ENCODE results near the gene EPHB1. TPM values are rescaled to one million over a fixed set of nuclear protein-coding genes. Genes with fewer than 3 reads are reported as not detected.

EPHB1 gene
- total RNA-seq, 4 donors from 2014 or later = 1.00 to 8.9 (median 4.5) TPM

DNA sequence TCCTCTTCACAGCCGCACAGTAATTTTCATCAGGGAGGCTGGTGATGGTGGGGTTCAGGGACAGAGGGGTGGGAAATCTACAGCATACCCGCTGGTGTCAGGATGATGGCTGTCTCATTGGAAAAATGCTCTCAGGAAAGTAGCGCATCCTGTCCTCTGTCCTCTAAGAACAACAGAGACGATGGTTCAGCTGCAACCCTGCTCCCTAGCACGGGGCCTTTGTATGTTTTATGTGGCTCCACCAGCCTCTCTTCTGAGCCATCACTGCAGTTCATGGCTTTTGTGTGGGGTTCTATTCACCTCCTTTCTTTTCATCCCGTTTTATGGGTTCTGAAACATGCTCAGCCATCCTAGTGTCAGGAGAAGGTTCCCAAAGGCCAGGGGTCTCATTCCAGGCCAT lies 68.9 kb downstream of the EPHB1 start:
- TF ChIP-seq, protein P1, sequence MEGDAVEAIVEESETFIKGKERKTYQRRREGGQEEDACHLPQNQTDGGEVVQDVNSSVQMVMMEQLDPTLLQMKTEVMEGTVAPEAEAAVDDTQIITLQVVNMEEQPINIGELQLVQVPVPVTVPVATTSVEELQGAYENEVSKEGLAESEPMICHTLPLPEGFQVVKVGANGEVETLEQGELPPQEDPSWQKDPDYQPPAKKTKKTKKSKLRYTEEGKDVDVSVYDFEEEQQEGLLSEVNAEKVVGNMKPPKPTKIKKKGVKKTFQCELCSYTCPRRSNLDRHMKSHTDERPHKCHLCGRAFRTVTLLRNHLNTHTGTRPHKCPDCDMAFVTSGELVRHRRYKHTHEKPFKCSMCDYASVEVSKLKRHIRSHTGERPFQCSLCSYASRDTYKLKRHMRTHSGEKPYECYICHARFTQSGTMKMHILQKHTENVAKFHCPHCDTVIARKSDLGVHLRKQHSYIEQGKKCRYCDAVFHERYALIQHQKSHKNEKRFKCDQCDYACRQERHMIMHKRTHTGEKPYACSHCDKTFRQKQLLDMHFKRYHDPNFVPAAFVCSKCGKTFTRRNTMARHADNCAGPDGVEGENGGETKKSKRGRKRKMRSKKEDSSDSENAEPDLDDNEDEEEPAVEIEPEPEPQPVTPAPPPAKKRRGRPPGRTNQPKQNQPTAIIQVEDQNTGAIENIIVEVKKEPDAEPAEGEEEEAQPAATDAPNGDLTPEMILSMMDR (IDR thresholded peaks at IDR 0.05 in 4 of 5, conservative IDR thresholded peaks at IDR 0.05 in 1 of 5) = no peak
- no peak for TF ChIP-seq POLR2A (IDR thresholded peaks at IDR 0.05)

DNA sequence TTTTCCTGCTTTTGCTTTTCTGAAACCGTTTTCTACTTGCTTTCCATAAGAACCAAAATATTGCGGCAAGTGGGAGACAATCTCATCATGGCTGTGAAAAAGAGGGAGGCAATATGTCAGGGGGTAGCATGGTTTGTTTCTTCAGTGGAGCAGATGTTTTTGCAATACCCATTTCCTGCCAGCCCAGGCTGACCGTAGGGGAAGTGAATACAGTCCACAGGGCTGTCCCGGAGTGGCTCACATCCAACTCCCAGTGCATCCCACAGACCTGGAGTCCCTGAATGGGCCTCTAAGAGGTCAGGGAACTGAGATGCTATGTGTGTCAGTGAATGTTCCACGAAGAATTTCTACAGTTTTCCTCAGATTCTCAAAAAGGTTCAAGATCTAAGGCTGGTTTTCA lies 69.6 kb downstream of the EPHB1 start:
- in situ Hi-C loops (cut with MboI; ENCODE audit: low sequenced_read_pairs in 4 of 4) = no loop called here
- TF ChIP-seq, protein P1 (IDR thresholded peaks at IDR 0.05 in 4 of 5, conservative IDR thresholded peaks at IDR 0.05 in 1 of 5) = no peak
- TF ChIP-seq POLR2A (IDR thresholded peaks at IDR 0.05) = no peak
- Histone ChIP-seq H3K27me3 (no peaks in the 10 kb centered on the region), H3K4me1 (peaks cover 5 to 9% of the 10 kb centered on the region in 2 donors), H3K9me3 (no peaks in the 10 kb centered on the region), H3K27ac (no peak overlapping the region), H3K4me3 (no peak overlapping the region), H3K36me3 (no peaks in the 10 kb centered on the region)
- ATAC-seq = no peak
- no peak for DNase-seq
- intact Hi-C loops (cut with DNase I; ENCODE audit: low total_unique reads) = no loop called here

More for the DNA sequence above, 68.9 kb downstream of the EPHB1 start:
- in situ Hi-C loops (cut with MboI; ENCODE audit: low sequenced_read_pairs in 4 of 4) = no loop called here
- H3K4me1 ChIP-seq = peaks cover 3 to 5% of the 10 kb centered on the region in 2 donors
- no peak overlapping the region for H3K27ac ChIP-seq
- DNase-seq (no peak), ATAC-seq (no peak)
- H3K36me3 ChIP-seq = no peaks in the 10 kb centered on the region
- H3K27me3 ChIP-seq = no peaks in the 10 kb centered on the region
- H3K4me3 ChIP-seq = no peak overlapping the region
- H3K9me3 ChIP-seq = no peaks in the 10 kb centered on the region
- intact Hi-C loops (cut with DNase I; ENCODE audit: low total_unique reads) = no loop called here

DNA sequence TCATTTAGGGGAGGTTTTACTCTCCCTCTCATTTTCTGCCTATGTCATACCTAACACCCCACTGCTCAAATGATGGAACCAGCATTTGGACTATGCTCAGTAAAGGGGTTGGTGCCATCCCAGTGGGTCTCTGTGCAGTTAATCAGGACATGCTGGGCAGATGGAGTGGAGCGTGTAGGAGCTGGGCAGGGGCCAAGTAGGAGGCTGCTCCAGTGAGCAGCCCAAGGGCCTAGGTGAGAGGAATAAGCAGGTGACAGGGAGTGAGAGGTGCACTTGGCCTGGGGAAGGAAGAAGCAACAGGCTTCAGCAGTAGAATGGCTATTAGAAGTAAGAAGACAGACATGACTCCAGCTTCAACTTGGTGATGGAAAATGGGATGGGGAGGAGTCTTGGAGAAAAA lies 72.2 kb downstream of the EPHB1 start:
- intact Hi-C loops (cut with DNase I; ENCODE audit: low total_unique reads) (no loop called here), in situ Hi-C loops (cut with MboI; ENCODE audit: low sequenced_read_pairs in 4 of 4) (no loop called here)
- H3K27ac ChIP-seq = no peak overlapping the region
- no peak for ATAC-seq
- H3K36me3 ChIP-seq = no peaks in the 10 kb centered on the region
- peaks cover 5 to 14% of the 10 kb centered on the region in 2 donors for H3K4me1 ChIP-seq
- no peaks in the 10 kb centered on the region for H3K9me3 ChIP-seq
- H3K27me3 ChIP-seq = no peaks in the 10 kb centered on the region
- DNase-seq = no peak
- no peak for TF ChIP-seq POLR2A (IDR thresholded peaks at IDR 0.05)
- TF ChIP-seq, protein P1 (IDR thresholded peaks at IDR 0.05 in 4 of 5, conservative IDR thresholded peaks at IDR 0.05 in 1 of 5) = no peak
- no peak overlapping the region for H3K4me3 ChIP-seq

DNA sequence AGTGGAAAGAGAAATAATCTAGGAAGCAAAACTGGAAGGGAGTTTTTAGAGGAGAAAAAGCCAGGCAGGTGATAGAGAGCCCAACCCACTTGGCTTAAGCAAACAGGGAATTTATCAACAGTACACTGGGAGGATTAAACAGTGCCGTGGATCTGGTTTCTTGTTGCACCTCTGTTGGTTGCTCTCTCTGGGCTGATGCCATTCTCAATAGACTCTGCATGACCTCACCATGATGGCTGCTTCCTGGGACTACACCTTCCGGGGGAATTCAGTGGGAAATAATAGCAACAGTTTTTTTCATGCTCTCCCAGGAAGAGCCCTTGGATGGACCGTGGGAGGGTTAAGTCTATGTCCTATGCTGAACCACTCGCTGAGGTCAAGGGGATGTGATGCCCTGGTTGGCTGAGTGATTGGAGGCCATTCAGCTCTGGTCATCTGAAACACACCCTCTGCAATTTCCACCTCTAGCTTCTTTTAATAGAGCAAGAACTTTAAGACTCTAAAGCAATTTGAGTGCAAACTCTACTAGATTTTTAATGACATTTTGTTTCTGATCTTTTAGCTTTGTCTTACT lies 74.2 kb downstream of the EPHB1 start:
- ATAC-seq = peak in 1 of 2 donors; percentile 73
- TF ChIP-seq, protein P1 (IDR thresholded peaks at IDR 0.05 in 4 of 5, conservative IDR thresholded peaks at IDR 0.05 in 1 of 5) = no peak
- in situ Hi-C loops (cut with MboI; ENCODE audit: low sequenced_read_pairs in 4 of 4) = no loop called here

DNA sequence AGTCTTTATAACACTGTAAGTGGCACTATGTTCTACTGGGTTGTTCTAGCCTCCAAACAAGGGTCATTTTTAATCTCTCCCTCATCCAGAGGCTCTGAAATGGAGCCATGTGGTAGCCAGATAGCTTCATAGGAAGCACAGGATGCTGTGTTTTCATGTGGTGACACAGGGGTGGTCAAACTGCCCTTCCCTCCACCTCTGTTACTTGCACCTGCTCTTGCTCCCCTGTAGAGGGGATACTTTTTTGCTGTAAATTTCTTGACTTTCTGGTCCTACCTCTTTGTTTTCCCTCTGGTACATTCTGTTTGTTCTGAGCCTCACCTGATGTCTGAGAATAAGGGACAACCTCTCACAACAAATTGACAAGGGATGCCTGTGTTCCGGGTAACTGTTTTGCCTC lies 76.8 kb downstream of the EPHB1 start:
- H3K36me3 ChIP-seq = no peaks in the 10 kb centered on the region
- ATAC-seq (no peak), DNase-seq (no peak)
- H3K4me1 ChIP-seq = peaks cover 0 to 14% of the 10 kb centered on the region in 2 donors
- H3K27ac ChIP-seq = no peak overlapping the region
- no peak overlapping the region for H3K4me3 ChIP-seq
- no peaks in the 10 kb centered on the region for H3K27me3 ChIP-seq
- no peaks in the 10 kb centered on the region for H3K9me3 ChIP-seq
- in situ Hi-C loops (cut with MboI; ENCODE audit: low sequenced_read_pairs in 4 of 4) = no loop called here
- intact Hi-C loops (cut with DNase I; ENCODE audit: low total_unique reads) = no loop called here
- TF ChIP-seq, protein P1 (IDR thresholded peaks at IDR 0.05 in 4 of 5, conservative IDR thresholded peaks at IDR 0.05 in 1 of 5) = no peak
- TF ChIP-seq POLR2A (IDR thresholded peaks at IDR 0.05) = no peak

More for the DNA sequence above, 74.2 kb downstream of the EPHB1 start:
- DNase-seq = no peak
- intact Hi-C loops (cut with DNase I; ENCODE audit: low total_unique reads) = no loop called here
- Histone ChIP-seq H3K27ac (no peak overlapping the region), H3K9me3 (no peaks in the 10 kb centered on the region), H3K4me1 (peaks cover 3 to 14% of the 10 kb centered on the region in 2 donors), H3K4me3 (no peak overlapping the region), H3K27me3 (no peaks in the 10 kb centered on the region), H3K36me3 (no peaks in the 10 kb centered on the region)
